Activated T-cell treated with anti-CD3 and anti-CD28 coated beads, Interleukin-2, amount 50 U/mL, for 24 hours (primary cell): ENCODE data around the gene DSTYK.

ENCODE experiments used
- DNase-seq: peaks from one replicate; pipeline ENCODE4 v3.0.0-alpha.2; 2020
- H3K27ac Mint-ChIP-seq: 2 replicates; pipeline ENCODE4 v1.8.0; 2020; ENCODE audit warnings: mild to moderate bottlenecking, mixed read lengths
- H3K27me3 Mint-ChIP-seq: 2 replicates; pipeline ENCODE4 v1.8.0; 2020; ENCODE audit warnings: mixed read lengths
- H3K36me3 Mint-ChIP-seq: 2 replicates; pipeline ENCODE4 v1.8.0; 2020; ENCODE audit warnings: low read depth, mixed read lengths
- H3K4me1 Mint-ChIP-seq: 2 replicates; pipeline ENCODE4 v1.8.0; 2020; ENCODE audit warnings: low read depth, mixed read lengths
- H3K4me3 Mint-ChIP-seq: 2 replicates; pipeline ENCODE4 v1.8.0; 2020; ENCODE audit warnings: mild to moderate bottlenecking, moderate library complexity, mixed read lengths
- H3K9me3 Mint-ChIP-seq: 2 replicates; pipeline ENCODE4 v1.8.0; 2020; ENCODE audit warnings: mixed read lengths

DSTYK gene

DNA sequence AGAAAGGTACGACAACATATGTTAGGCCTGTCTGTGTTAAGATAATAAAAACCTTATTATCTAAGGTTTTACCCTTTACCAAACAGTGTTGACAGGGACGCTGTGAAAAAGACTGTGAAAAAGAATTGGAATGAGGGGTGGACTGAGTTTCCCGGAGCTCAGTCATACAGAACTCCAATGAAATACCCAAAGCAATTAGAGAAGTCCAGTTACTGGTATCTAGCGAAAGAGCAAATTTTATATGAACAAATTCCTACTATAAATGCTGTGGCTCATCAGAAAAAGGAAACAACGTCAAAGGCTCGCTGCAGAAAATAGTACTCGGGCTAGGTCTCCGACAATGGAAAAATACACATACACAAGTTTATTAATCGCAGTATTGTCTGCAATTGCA is 89.0 kb downstream of the DSTYK start:
- Mint-ChIP-seq H3K36me3 (peaks cover 32% of the 10 kb centered on the region), H3K4me3 (peak overlapping the region; percentile 96), H3K9me3 (no peaks in the 10 kb centered on the region), H3K27me3 (no peaks in the 10 kb centered on the region), H3K4me1 (peaks cover 37% of the 10 kb centered on the region), H3K27ac (peak overlapping the region; percentile 99)
- DNase-seq, result no peak

GRCh38 chr1:205121660-205122488 is 89.6 kb downstream of the DSTYK start, which contains the start of gene RBBP5:
RBBP5 (minus strand) TSS chr1:205121978; CDS start chr1:205121873, 105 bp downstream.
- H3K4me3 Mint-ChIP-seq, result peak within 1 kb of the TSS; percentile 96
- no peaks in the 10 kb centered on the region for H3K27me3 Mint-ChIP-seq
- peak; percentile 97 for DNase-seq
- peak within 1 kb of the TSS; percentile 99 for H3K27ac Mint-ChIP-seq
- no peaks in the 10 kb centered on the region for H3K9me3 Mint-ChIP-seq
- H3K36me3 Mint-ChIP-seq, result peaks cover 33% of the 10 kb centered on the region
- H3K4me1 Mint-ChIP-seq, result peaks cover 38% of the 10 kb centered on the region

- peaks cover 59% of the 10 kb centered on the region for H3K36me3 Mint-ChIP-seq
- H3K4me3 Mint-ChIP-seq, result no peak overlapping the region
- peaks cover 49% of the 10 kb centered on the region for H3K4me1 Mint-ChIP-seq
- no peaks in the 10 kb centered on the region for H3K9me3 Mint-ChIP-seq
- H3K27ac Mint-ChIP-seq, result peak overlapping the region; percentile 38
- no peak for DNase-seq
- no peaks in the 10 kb centered on the region for H3K27me3 Mint-ChIP-seq
Measured at GRCh38 chr1:205118752-205119151, 92.8 kb downstream of the DSTYK start.

GRCh38 chr1:205111354-205111753 is 100.1 kb downstream of the DSTYK start:
- peaks cover 22% of the 10 kb centered on the region for H3K4me1 Mint-ChIP-seq
- H3K27me3 Mint-ChIP-seq, result no peaks in the 10 kb centered on the region
- no peak for DNase-seq
- H3K27ac Mint-ChIP-seq, result peak overlapping the region; percentile 48
- no peak overlapping the region for H3K4me3 Mint-ChIP-seq
- peaks cover 75% of the 10 kb centered on the region for H3K36me3 Mint-ChIP-seq
- H3K9me3 Mint-ChIP-seq, result no peaks in the 10 kb centered on the region

DNA sequence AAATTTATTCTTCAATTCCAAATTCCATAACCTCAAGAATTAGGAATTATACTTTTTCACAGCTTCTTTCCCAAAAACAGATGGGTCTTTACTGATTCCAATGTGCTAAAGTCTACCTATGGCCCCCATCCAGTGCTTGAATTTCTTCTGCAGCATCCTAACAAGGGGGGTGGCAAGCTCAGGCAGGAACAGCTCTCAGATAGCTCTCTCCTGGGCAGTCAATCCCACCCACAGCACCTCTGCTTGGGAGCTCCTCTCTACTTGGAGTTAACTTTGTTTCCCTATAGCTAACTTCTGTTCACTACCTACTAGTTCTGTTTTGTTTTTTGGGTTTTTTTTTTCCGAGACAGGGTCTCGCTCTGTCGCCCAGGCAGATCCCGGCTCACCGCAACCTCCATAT is 101.8 kb downstream of the DSTYK start:
- peaks cover 80% of the 10 kb centered on the region for H3K36me3 Mint-ChIP-seq
- H3K9me3 Mint-ChIP-seq, result no peaks in the 10 kb centered on the region
- H3K27ac Mint-ChIP-seq, result no peak overlapping the region
- no peak overlapping the region for H3K4me3 Mint-ChIP-seq
- H3K27me3 Mint-ChIP-seq, result no peaks in the 10 kb centered on the region
- peaks cover 14% of the 10 kb centered on the region for H3K4me1 Mint-ChIP-seq
- DNase-seq, result no peak

GRCh38 chr1:205109269-205109668 is 102.2 kb downstream of the DSTYK start:
- H3K4me3 Mint-ChIP-seq, result no peak overlapping the region
- peaks cover 14% of the 10 kb centered on the region for H3K4me1 Mint-ChIP-seq
- H3K9me3 Mint-ChIP-seq, result no peaks in the 10 kb centered on the region
- no peak for DNase-seq
- H3K27ac Mint-ChIP-seq, result peak overlapping the region; percentile 75
- peaks cover 79% of the 10 kb centered on the region for H3K36me3 Mint-ChIP-seq
- H3K27me3 Mint-ChIP-seq, result no peaks in the 10 kb centered on the region

- H3K4me3 Mint-ChIP-seq, result no peak overlapping the region
- DNase-seq, result no peak
- peaks cover 81% of the 10 kb centered on the region for H3K36me3 Mint-ChIP-seq
- H3K9me3 Mint-ChIP-seq, result no peaks in the 10 kb centered on the region
- H3K4me1 Mint-ChIP-seq, result peaks cover 14% of the 10 kb centered on the region
- no peaks in the 10 kb centered on the region for H3K27me3 Mint-ChIP-seq
- no peak overlapping the region for H3K27ac Mint-ChIP-seq
Measured at GRCh38 chr1:205108464-205108863, 103.0 kb downstream of the DSTYK start.

- peak overlapping the region; percentile 47 for H3K27ac Mint-ChIP-seq
- H3K36me3 Mint-ChIP-seq, result peaks cover 82% of the 10 kb centered on the region
- no peaks in the 10 kb centered on the region for H3K9me3 Mint-ChIP-seq
- H3K4me3 Mint-ChIP-seq, result no peak overlapping the region
- no peak for DNase-seq
- peaks cover 14% of the 10 kb centered on the region for H3K4me1 Mint-ChIP-seq
- H3K27me3 Mint-ChIP-seq, result no peaks in the 10 kb centered on the region
Measured at GRCh38 chr1:205107327-205107726, 104.2 kb downstream of the DSTYK start.

DNA sequence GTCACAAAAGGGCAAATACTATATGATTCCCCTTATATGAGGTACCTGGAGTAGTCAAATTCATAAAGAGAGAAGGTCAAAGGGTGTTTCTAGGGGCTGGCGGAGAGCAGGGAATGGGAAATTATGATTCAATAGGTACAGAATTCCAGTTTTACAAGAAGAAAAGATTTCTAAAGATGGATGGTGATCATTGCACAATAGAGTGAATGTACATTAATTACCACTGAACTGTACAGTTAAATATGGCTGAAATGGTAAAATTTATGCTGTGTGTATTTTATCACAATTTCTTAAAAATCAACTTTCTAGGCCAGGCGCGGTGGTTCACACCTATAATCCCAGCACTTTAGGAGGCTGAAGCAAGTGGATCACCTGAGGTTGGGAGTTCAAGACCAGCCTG is 109.1 kb downstream of the DSTYK start:
- DNase-seq, result no peak
- Mint-ChIP-seq H3K4me1 (peaks cover 3% of the 10 kb centered on the region), H3K4me3 (no peak overlapping the region), H3K36me3 (peaks cover 97% of the 10 kb centered on the region), H3K27me3 (no peaks in the 10 kb centered on the region), H3K9me3 (no peaks in the 10 kb centered on the region), H3K27ac (no peak overlapping the region)

DNA sequence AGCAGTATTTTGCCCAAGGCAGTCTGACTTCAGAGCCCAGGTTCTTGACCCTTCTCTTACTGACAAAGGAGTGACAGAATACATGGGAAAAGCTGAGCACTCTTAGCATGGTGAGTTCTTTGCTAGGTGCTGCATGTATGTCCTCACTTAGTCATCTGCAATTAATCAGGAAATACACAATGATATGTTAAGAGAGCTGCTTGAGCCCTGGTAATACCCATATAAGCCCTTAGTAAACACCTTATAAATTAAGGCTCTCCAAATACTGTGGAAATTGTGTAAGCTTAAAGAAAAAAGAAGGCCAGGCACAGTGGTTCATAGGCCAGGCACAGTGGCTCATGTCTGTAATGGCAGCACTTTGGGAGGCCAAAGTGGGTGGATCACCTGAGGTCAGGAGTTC is 113.3 kb downstream of the DSTYK start:
- no peaks in the 10 kb centered on the region for H3K27me3 Mint-ChIP-seq
- no peaks in the 10 kb centered on the region for H3K4me1 Mint-ChIP-seq
- no peak overlapping the region for H3K27ac Mint-ChIP-seq
- no peak overlapping the region for H3K4me3 Mint-ChIP-seq
- DNase-seq, result no peak
- no peaks in the 10 kb centered on the region for H3K9me3 Mint-ChIP-seq
- H3K36me3 Mint-ChIP-seq, result peaks cover 95% of the 10 kb centered on the region

GRCh38 chr1:205095422-205095821 is 116.1 kb downstream of the DSTYK start:
- no peaks in the 10 kb centered on the region for H3K4me1 Mint-ChIP-seq
- peak overlapping the region; percentile 42 for H3K27ac Mint-ChIP-seq
- H3K9me3 Mint-ChIP-seq, result no peaks in the 10 kb centered on the region
- no peak for DNase-seq
- H3K36me3 Mint-ChIP-seq, result peaks cover 96% of the 10 kb centered on the region
- no peaks in the 10 kb centered on the region for H3K27me3 Mint-ChIP-seq
- H3K4me3 Mint-ChIP-seq, result no peak overlapping the region
